HFF-Myc (cell line): ENCODE results near the gene NET1.

Experiments
- DNase-seq: peaks from one replicate; pipeline ENCODE4 v3.0.0-alpha.2; 2011; ENCODE audit warnings: low read depth; ENCODE audit errors: extremely low read depth
- H3K4me3 ChIP-seq: replicated peaks from 2 replicates; pipeline ENCODE4 v1.5.1; 2011; ENCODE audit warnings: low read depth, mild to moderate bottlenecking, control low read depth, low read length
- TF ChIP-seq, protein P1 (sequence below): IDR thresholded peaks from 2 replicates; pipeline ENCODE4 v1.5.1; 2012; ENCODE audit warnings: mild to moderate bottlenecking, low read depth, low read length, control low read depth; ENCODE audit errors: missing control alignments

Gene NET1

DNA sequence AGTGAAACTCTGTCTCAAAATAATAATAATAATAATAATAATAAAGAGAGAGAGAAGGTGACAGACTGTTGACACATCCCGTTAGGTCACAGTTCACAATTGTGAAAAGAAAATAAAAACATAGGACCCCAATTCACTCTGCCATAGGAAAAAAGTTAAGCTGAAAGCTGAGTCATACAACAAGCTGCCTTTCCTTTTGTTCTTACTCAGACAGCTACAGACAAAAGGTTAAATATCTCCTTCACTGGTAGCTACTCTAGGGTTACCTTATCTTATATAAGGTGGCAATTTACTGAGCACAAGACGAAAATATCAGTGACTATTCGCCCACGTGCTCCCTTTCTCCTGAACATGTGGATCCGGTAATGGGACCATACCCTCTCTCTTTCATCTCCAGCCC, 25.2 kb upstream of the NET1 start:
- TF ChIP-seq, protein P1, sequence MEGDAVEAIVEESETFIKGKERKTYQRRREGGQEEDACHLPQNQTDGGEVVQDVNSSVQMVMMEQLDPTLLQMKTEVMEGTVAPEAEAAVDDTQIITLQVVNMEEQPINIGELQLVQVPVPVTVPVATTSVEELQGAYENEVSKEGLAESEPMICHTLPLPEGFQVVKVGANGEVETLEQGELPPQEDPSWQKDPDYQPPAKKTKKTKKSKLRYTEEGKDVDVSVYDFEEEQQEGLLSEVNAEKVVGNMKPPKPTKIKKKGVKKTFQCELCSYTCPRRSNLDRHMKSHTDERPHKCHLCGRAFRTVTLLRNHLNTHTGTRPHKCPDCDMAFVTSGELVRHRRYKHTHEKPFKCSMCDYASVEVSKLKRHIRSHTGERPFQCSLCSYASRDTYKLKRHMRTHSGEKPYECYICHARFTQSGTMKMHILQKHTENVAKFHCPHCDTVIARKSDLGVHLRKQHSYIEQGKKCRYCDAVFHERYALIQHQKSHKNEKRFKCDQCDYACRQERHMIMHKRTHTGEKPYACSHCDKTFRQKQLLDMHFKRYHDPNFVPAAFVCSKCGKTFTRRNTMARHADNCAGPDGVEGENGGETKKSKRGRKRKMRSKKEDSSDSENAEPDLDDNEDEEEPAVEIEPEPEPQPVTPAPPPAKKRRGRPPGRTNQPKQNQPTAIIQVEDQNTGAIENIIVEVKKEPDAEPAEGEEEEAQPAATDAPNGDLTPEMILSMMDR = no peak
- H3K4me3 ChIP-seq = no peak overlapping the region
- no peak for DNase-seq

GRCh38 chr10:5390607-5391205, 21.7 kb upstream of the NET1 start:
- TF ChIP-seq, protein P1 = no peak
- no peak overlapping the region for H3K4me3 ChIP-seq
- no peak for DNase-seq

DNA sequence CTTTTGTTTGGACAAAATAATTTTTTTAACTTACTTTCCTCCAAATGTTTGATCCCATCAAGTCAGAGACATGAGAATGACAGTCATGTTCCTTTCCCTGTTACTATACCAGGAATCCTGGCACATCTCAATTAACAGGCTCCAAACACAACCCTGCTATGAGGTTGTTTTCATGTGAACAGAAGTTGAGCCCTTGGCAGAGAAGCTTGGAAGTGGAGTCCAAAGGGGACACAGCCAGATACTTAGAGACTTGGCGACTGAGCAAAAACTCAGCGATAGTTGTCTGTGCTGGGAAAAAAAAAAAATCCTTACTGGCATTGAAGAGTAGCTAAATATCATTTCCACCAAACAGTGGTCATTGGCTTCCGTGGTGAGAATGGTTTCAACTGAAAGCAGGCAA, 20.6 kb upstream of the NET1 start:
- TF ChIP-seq, protein P1 = no peak
- H3K4me3 ChIP-seq = no peak overlapping the region
- DNase-seq = no peak

- TF ChIP-seq, protein P1 = no peak
- DNase-seq = no peak
- H3K4me3 ChIP-seq = no peak overlapping the region
Observed at GRCh38 chr10:5393529-5393928, 18.8 kb upstream of the NET1 start.

GRCh38 chr10:5395168-5395567, 17.2 kb upstream of the NET1 start:
- TF ChIP-seq, protein P1 = no peak
- DNase-seq = no peak
- H3K4me3 ChIP-seq = no peak overlapping the region

GRCh38 chr10:5396556-5397300, 15.6 kb upstream of the NET1 start:
- H3K4me3 ChIP-seq = no peak overlapping the region
- DNase-seq = no peak
- TF ChIP-seq, protein P1 = no peak

DNA sequence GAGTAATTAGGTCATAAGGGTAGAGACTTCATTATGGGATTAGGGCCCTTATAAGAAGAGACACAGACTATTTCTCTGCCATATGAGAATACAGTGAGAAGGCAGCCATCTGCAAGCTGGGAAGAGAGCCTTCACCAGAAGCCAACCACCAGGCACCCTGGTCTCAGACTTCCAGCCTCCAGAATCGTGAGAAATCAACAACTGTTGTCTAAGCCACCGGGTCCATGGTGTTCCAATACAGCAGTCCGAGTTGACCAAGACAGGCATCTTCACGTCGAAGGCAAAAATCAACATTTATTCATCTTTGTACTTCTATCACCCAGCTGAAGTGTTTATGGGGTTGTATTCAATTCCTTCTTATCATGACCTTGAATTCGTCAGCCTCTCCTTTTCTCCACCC, 13.0 kb upstream of the NET1 start:
- no peak for DNase-seq
- no peak overlapping the region for H3K4me3 ChIP-seq
- TF ChIP-seq, protein P1 = no peak
